Mesenchymal stem cell (in vitro differentiated cells and primary cell): Measurements from ENCODE around the gene MYCBPAP.

Source experiments
- DNase-seq: peaks from one replicate; pipeline ENCODE4 v3.0.0-alpha.2; 2013
- H2AFZ ChIP-seq: one replicate; pipeline ENCODE4 v1.6.1; 2013; ENCODE audit warnings: low read depth, mild to moderate bottlenecking, control low read depth, inconsistent platforms, low read length, moderate library complexity
- H2AK5ac ChIP-seq: 2 replicates; pipeline ENCODE4 v1.6.1; 2013; ENCODE audit warnings: low read length, moderate library complexity, mild to moderate bottlenecking, inconsistent platforms; ENCODE audit not compliant: severe bottlenecking
- H2BK120ac ChIP-seq: one replicate; pipeline ENCODE4 v1.6.1; 2013; ENCODE audit warnings: low read depth, mild to moderate bottlenecking, inconsistent platforms, low read length, moderate library complexity
- H2BK12ac ChIP-seq, 2 experiments: one replicate each; pipeline ENCODE4 v1.6.1; 2013; ENCODE audit warnings: inconsistent platforms in 2 of 2, low read length in 2 of 2, mild to moderate bottlenecking in 2 of 2, moderate library complexity in 2 of 2, control low read depth in 1 of 2
- H2BK15ac ChIP-seq: one replicate; pipeline ENCODE4 v1.6.1; 2013; ENCODE audit warnings: mild to moderate bottlenecking, low read depth, inconsistent platforms; ENCODE audit not compliant: poor library complexity, severe bottlenecking
- H2BK5ac ChIP-seq: 2 replicates; pipeline ENCODE4 v1.6.1; 2013; ENCODE audit warnings: low read depth, mild to moderate bottlenecking, low read length, control low read depth, inconsistent platforms; ENCODE audit not compliant: poor library complexity, severe bottlenecking
- H3K14ac ChIP-seq, 2 experiments: one replicate each; pipeline ENCODE4 v1.6.1; 2013; ENCODE audit warnings: inconsistent platforms in 2 of 2, low read length in 2 of 2, control low read depth in 1 of 2, mild to moderate bottlenecking in 1 of 2, moderate library complexity in 1 of 2
- H3K18ac ChIP-seq, 2 experiments: one replicate each; pipeline ENCODE4 v1.6.1; 2013; ENCODE audit warnings: inconsistent platforms in 2 of 2, low read length in 2 of 2, control low read depth in 1 of 2, low read depth in 1 of 2, mild to moderate bottlenecking in 1 of 2
- H3K23ac ChIP-seq, 2 experiments: one replicate each; pipeline ENCODE4 v1.6.1; 2013; ENCODE audit warnings: inconsistent platforms in 2 of 2, low read length in 2 of 2, mild to moderate bottlenecking in 2 of 2, moderate library complexity in 2 of 2, control low read depth in 1 of 2
- H3K27ac ChIP-seq: 2 replicates; pipeline ENCODE4 v1.5.1; 2013; ENCODE audit warnings: mild to moderate bottlenecking, moderate library complexity, low read length, control low read depth, inconsistent platforms; ENCODE audit not compliant: poor library complexity, severe bottlenecking
- H3K27me3 ChIP-seq, 2 experiments: 2 replicates each; pipeline versions ENCODE4 v1.6.1 to v1.7.0; 2013; ENCODE audit warnings: low read length in 2 of 2, mild to moderate bottlenecking in 2 of 2, moderate library complexity in 2 of 2, control low read depth in 1 of 2, inconsistent platforms in 1 of 2; ENCODE audit not compliant: control insufficient read depth in 1 of 2, insufficient read depth in 1 of 2
- H3K36me3 ChIP-seq, 2 experiments: 2 replicates each; pipeline versions ENCODE4 v1.6.1 to v1.7.0; 2013; ENCODE audit warnings: low read length in 2 of 2, control low read depth in 1 of 2, inconsistent platforms in 1 of 2, low read depth in 1 of 2, mild to moderate bottlenecking in 1 of 2; ENCODE audit not compliant: insufficient read depth in 2 of 2, control insufficient read depth in 1 of 2
- H3K4ac ChIP-seq, 2 experiments: one replicate each; pipeline ENCODE4 v1.6.1; 2013; ENCODE audit warnings: inconsistent platforms in 2 of 2, low read length in 2 of 2, mild to moderate bottlenecking in 2 of 2, moderate library complexity in 2 of 2, control low read depth in 1 of 2, low read depth in 1 of 2
- H3K4me1 ChIP-seq: 2 replicates; pipeline ENCODE4 v1.6.1; 2013; ENCODE audit warnings: low read depth, low read length, control low read depth; ENCODE audit not compliant: control insufficient read depth, insufficient read depth
- H3K4me2 ChIP-seq: 2 replicates; pipeline ENCODE4 v1.6.1; 2013; ENCODE audit warnings: low read length, mild to moderate bottlenecking, inconsistent platforms; ENCODE audit not compliant: poor library complexity, severe bottlenecking
- H3K4me3 ChIP-seq, 2 experiments: 2 replicates each; pipeline versions ENCODE4 v1.5.1 to v1.7.0; 2013; ENCODE audit warnings: low read length in 2 of 2, mild to moderate bottlenecking in 2 of 2, control low read depth in 1 of 2, low read depth in 1 of 2; ENCODE audit not compliant: insufficient read depth in 1 of 2
- H3K79me1 ChIP-seq: replicated peaks from 2 replicates; pipeline ENCODE4 v1.6.1; 2013; ENCODE audit warnings: mild to moderate bottlenecking, control low read depth, low read length, inconsistent platforms; ENCODE audit not compliant: poor library complexity, severe bottlenecking
- H3K9ac ChIP-seq: 2 replicates; pipeline ENCODE4 v1.7.0; 2013; ENCODE audit warnings: mild to moderate bottlenecking, low read length, moderate library complexity
- H3K9me3 ChIP-seq: 2 replicates; pipeline ENCODE4 v1.7.0; 2013; ENCODE audit warnings: mild to moderate bottlenecking, low read length; ENCODE audit not compliant: control insufficient read depth
- H4K8ac ChIP-seq: one replicate; pipeline ENCODE4 v1.6.1; 2013; ENCODE audit warnings: inconsistent platforms, mild to moderate bottlenecking, low read length, moderate library complexity
- H4K91ac ChIP-seq: one replicate; pipeline ENCODE4 v1.6.1; 2013; ENCODE audit warnings: mild to moderate bottlenecking, low read length, inconsistent platforms
- WGBS: methylation state at CpG from one replicate; pipeline ENCODE4 v1.1.7; 2013; ENCODE audit warnings: mixed read lengths; 5-methylcytosine and 5-hydroxymethylcytosine counted together

Gene MYCBPAP

GRCh38 chr17:50566886-50567285, 58.6 kb downstream of the MYCBPAP start:
- 55% methylated on average over 2 of the region's 2 CpGs for WGBS

GRCh38 chr17:50568659-50569058, 60.4 kb downstream of the MYCBPAP start:
- Histone ChIP-seq H2BK5ac (no peak overlapping the region), H2AK5ac (no peak overlapping the region), H2AFZ (no peak overlapping the region), H3K14ac (no peak overlapping the region), H3K18ac (no peak overlapping the region), H3K27ac (no peak overlapping the region), H3K27me3 (peaks cover 13 to 77% of the 10 kb centered on the region in 2 experiments), H3K36me3 (no peaks in the 10 kb centered on the region), H2BK120ac (no peak overlapping the region), H3K4me2 (no peak overlapping the region), H3K4me3 (no peak overlapping the region), H3K9ac (no peak overlapping the region), H2BK15ac (no peak overlapping the region), H4K8ac (no peak overlapping the region), H3K9me3 (no peaks in the 10 kb centered on the region), H4K91ac (no peak overlapping the region), H3K4ac (no peak overlapping the region), H3K23ac (no peak overlapping the region), H3K4me1 (peaks cover 1% of the 10 kb centered on the region), H3K79me1 (no peaks in the 10 kb centered on the region), H2BK12ac (no peak overlapping the region)
- DNase-seq = no peak
- 89% methylated on average over 10 of the region's 12 CpGs for WGBS

More at GRCh38 chr17:50566886-50567285, 58.6 kb downstream of the MYCBPAP start:
- Histone ChIP-seq H3K36me3 (no peaks in the 10 kb centered on the region), H4K8ac (no peak overlapping the region), H3K79me1 (no peaks in the 10 kb centered on the region), H2BK5ac (no peak overlapping the region), H2AFZ (no peak overlapping the region), H3K9ac (no peak overlapping the region), H3K18ac (no peak overlapping the region), H2AK5ac (no peak overlapping the region), H3K27me3 (peaks cover 27 to 89% of the 10 kb centered on the region in 2 experiments), H4K91ac (no peak overlapping the region), H3K4me1 (peaks cover 8% of the 10 kb centered on the region), H2BK15ac (no peak overlapping the region), H3K4ac (no peak overlapping the region), H2BK120ac (no peak overlapping the region), H3K14ac (no peak overlapping the region), H3K23ac (no peak overlapping the region), H3K9me3 (no peaks in the 10 kb centered on the region), H3K4me3 (no peak overlapping the region), H3K27ac (no peak overlapping the region), H2BK12ac (no peak overlapping the region), H3K4me2 (no peak overlapping the region)
- DNase-seq = no peak

GRCh38 chr17:50569592-50569991, 61.4 kb downstream of the MYCBPAP start:
- H3K18ac ChIP-seq = no peak overlapping the region
- H2BK5ac ChIP-seq = no peak overlapping the region
- peaks cover 13 to 68% of the 10 kb centered on the region in 2 experiments for H3K27me3 ChIP-seq
- no peaks in the 10 kb centered on the region for H3K79me1 ChIP-seq
- H3K27ac ChIP-seq = no peak overlapping the region
- H3K4me1 ChIP-seq = peaks cover 1% of the 10 kb centered on the region
- no peak overlapping the region for H2BK12ac ChIP-seq
- no peak overlapping the region for H3K9ac ChIP-seq
- H3K4me3 ChIP-seq = no peak overlapping the region
- no peak overlapping the region for H4K8ac ChIP-seq
- no peak overlapping the region for H2AK5ac ChIP-seq
- WGBS = 18% methylated on average over 6 of the region's 7 CpGs
- no peak overlapping the region for H3K23ac ChIP-seq
- H3K36me3 ChIP-seq = no peaks in the 10 kb centered on the region
- no peak overlapping the region for H3K4ac ChIP-seq
- H3K4me2 ChIP-seq = no peak overlapping the region
- no peak overlapping the region for H4K91ac ChIP-seq
- no peak overlapping the region for H2AFZ ChIP-seq
- no peak overlapping the region for H2BK120ac ChIP-seq
- no peak for DNase-seq
- H2BK15ac ChIP-seq = no peak overlapping the region
- H3K9me3 ChIP-seq = no peaks in the 10 kb centered on the region
- no peak overlapping the region for H3K14ac ChIP-seq

- Histone ChIP-seq H2AFZ (no peak overlapping the region), H4K91ac (no peak overlapping the region), H3K9ac (no peak overlapping the region), H3K14ac (no peak overlapping the region), H3K4me3 (no peak overlapping the region), H3K23ac (no peak overlapping the region), H3K36me3 (no peaks in the 10 kb centered on the region), H2BK15ac (no peak overlapping the region), H2BK5ac (no peak overlapping the region), H3K27me3 (peaks cover 13 to 63% of the 10 kb centered on the region in 2 experiments), H3K18ac (peak overlapping the region in 1 of 2 experiments; percentile 68), H3K4ac (no peak overlapping the region), H2BK120ac (no peak overlapping the region), H2BK12ac (no peak overlapping the region), H4K8ac (no peak overlapping the region), H3K79me1 (no peaks in the 10 kb centered on the region), H3K9me3 (no peaks in the 10 kb centered on the region), H3K4me1 (no peaks in the 10 kb centered on the region), H3K27ac (no peak overlapping the region), H2AK5ac (no peak overlapping the region), H3K4me2 (no peak overlapping the region)
- 35% methylated on average over 7 of the region's 8 CpGs for WGBS
- DNase-seq = no peak
Measured at GRCh38 chr17:50570032-50570431, 61.8 kb downstream of the MYCBPAP start.
